ENCODE results near the gene ZCCHC12.

Gene ZCCHC12

GRCh38 chrX:118872102-118872566 is 48.5 kb downstream of the ZCCHC12 start:
- DNase-seq: no peak
